Lower lobe of right lung (tissue), 2 donors: ENCODE measurements around the gene SETMAR. TPM values are rescaled to one million over a fixed set of nuclear protein-coding genes. Genes with fewer than 3 reads are reported as not detected.

Experiments
- ATAC-seq, 2 donors: fragments of 200-7000 bp; cut with Tn5 transposase; one replicate each; pipeline ENCODE4 v1.9.1; 2020 to 2022; ENCODE audit warnings: mild to moderate bottlenecking in 2 of 2, moderate library complexity in 2 of 2
- DNase-seq: peaks from one replicate; pipeline ENCODE4 v3.0.0-alpha.2; 2020
- H3K27ac ChIP-seq: fragments of 200-600 bp; one replicate; pipeline ENCODE4 v1.8.0; 2022
- H3K27me3 ChIP-seq: fragments of 200-600 bp; one replicate; pipeline ENCODE4 v1.8.0; 2022; ENCODE audit warnings: low read depth
- H3K36me3 ChIP-seq: fragments of 200-600 bp; one replicate; pipeline ENCODE4 v1.8.0; 2022; ENCODE audit warnings: mild to moderate bottlenecking
- H3K4me1 ChIP-seq: fragments of 200-600 bp; one replicate; pipeline ENCODE4 v1.8.0; 2022
- H3K4me3 ChIP-seq: fragments of 200-600 bp; one replicate; pipeline ENCODE4 v1.8.0; 2022; ENCODE audit warnings: mild to moderate bottlenecking
- H3K9me3 ChIP-seq: fragments of 200-600 bp; one replicate; pipeline ENCODE4 v1.8.0; 2022
- intact Hi-C: fragments of 100-400 bp; cut with DNase I; formaldehyde crosslinking; loops from one replicate; pipeline ENCODE4 v1.11.0; 2022
- total RNA-seq: library from RNA; stranded (reverse); fragmentation: NEBNext Ultra II Directional; extraction: Animal tissue kit (Norgen Biotek cat#: 25700); gene quantifications from one replicate; pipeline ENCODE4 v1.2.1, GENCODE V29; 2021
- TF ChIP-seq, protein P1 (sequence below): fragments of 200-600 bp; IDR thresholded peaks from one replicate; pipeline ENCODE4 v1.8.0; 2022; ENCODE audit warnings: antibody characterized with exemption, mild to moderate bottlenecking
- donor health status: DM: no; HTN: yes; CAD: no; lungs with severe emphysema.

The SETMAR gene
- total RNA-seq, 1 donor from 2014 or later, result 14.1 TPM

DNA sequence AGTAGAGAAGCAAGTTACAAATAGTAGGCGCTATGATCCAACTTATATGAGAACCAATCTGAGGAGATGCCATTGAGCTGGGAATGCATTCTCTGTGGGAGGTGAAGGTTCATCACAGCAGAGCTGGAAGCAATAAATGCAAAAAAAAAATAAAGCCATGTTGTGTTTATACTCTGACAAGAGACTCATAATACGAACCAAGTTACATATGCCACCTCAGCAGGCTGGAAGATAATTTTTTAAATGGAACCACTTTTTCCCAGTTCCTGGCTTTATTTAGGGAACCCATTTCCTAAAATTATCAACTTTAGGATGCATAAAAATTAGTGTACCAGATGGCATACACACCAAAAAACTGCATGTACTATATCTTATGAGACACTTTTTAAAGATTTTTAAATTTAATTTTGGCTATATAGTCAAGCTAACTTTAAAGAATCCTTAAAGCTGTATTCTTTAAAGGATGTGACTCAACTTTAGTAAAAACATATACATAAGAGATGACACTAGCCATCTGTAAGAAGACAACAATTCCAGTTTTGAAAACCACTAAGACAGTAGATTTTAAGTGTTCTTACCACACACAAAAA is 23.6 kb upstream of the SETMAR start:
- Histone ChIP-seq H3K9me3 (no peaks in the 10 kb centered on the region), H3K4me3 (no peak overlapping the region), H3K27ac (no peak overlapping the region), H3K4me1 (no peaks in the 10 kb centered on the region), H3K36me3 (no peaks in the 10 kb centered on the region), H3K27me3 (no peaks in the 10 kb centered on the region)
- ATAC-seq (no peak), DNase-seq (no peak)
- intact Hi-C loops, result loop anchor here (10.0 kb wide), 1 partner anchor 1075 kb away; no protein-coding TSS in a partner anchor
- TF ChIP-seq, protein P1, sequence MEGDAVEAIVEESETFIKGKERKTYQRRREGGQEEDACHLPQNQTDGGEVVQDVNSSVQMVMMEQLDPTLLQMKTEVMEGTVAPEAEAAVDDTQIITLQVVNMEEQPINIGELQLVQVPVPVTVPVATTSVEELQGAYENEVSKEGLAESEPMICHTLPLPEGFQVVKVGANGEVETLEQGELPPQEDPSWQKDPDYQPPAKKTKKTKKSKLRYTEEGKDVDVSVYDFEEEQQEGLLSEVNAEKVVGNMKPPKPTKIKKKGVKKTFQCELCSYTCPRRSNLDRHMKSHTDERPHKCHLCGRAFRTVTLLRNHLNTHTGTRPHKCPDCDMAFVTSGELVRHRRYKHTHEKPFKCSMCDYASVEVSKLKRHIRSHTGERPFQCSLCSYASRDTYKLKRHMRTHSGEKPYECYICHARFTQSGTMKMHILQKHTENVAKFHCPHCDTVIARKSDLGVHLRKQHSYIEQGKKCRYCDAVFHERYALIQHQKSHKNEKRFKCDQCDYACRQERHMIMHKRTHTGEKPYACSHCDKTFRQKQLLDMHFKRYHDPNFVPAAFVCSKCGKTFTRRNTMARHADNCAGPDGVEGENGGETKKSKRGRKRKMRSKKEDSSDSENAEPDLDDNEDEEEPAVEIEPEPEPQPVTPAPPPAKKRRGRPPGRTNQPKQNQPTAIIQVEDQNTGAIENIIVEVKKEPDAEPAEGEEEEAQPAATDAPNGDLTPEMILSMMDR, result no peak

DNA sequence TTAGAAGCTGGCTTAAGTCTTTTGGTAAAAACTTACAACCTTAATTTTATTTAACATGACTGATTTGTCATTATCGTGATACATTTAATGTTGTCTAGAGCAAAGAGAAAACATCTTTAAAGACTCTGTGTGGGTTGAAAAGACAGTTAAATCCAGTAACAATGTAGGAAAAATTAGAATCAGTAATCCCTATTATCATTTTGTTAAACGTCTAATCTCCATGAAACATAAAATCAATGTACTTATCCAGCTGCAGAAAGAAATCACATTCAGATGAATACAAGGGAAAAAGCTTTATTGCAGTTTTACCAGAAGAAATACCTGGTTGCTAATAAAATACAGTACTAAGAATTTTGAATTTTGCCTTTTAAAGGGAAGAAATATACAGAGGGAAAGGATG is 21.2 kb upstream of the SETMAR start:
- TF ChIP-seq, protein P1, result no peak
- Histone ChIP-seq H3K27ac (no peak overlapping the region), H3K36me3 (no peaks in the 10 kb centered on the region), H3K9me3 (no peaks in the 10 kb centered on the region), H3K4me1 (no peaks in the 10 kb centered on the region), H3K27me3 (no peaks in the 10 kb centered on the region), H3K4me3 (no peak overlapping the region)
- DNase-seq (no peak), ATAC-seq (no peak)
- intact Hi-C loops, result no loop called here

DNA sequence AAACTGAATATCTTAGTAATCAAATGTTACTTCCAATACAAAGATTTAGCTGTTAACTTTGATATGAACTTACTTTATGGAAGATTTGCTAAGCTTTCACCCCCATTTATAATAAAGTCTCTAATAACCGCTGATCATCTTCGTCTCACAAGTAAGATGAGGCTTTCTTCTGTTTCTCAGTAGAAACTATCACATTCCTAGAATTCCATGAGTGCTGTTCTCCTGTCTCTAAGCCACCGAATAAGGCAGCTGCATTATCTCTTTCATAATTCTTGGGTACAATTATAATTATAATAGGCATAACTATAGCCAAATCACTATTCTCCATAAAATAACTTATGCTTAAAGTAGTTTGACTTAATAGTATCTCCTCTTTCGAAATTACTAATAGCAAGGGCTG is 18.3 kb upstream of the SETMAR start:
- Histone ChIP-seq H3K27ac (no peak overlapping the region), H3K4me3 (no peak overlapping the region), H3K36me3 (no peaks in the 10 kb centered on the region), H3K4me1 (no peaks in the 10 kb centered on the region), H3K27me3 (no peaks in the 10 kb centered on the region), H3K9me3 (no peaks in the 10 kb centered on the region)
- DNase-seq (no peak), ATAC-seq (no peak)
- intact Hi-C loops, result no loop called here
- TF ChIP-seq, protein P1, result no peak

DNA sequence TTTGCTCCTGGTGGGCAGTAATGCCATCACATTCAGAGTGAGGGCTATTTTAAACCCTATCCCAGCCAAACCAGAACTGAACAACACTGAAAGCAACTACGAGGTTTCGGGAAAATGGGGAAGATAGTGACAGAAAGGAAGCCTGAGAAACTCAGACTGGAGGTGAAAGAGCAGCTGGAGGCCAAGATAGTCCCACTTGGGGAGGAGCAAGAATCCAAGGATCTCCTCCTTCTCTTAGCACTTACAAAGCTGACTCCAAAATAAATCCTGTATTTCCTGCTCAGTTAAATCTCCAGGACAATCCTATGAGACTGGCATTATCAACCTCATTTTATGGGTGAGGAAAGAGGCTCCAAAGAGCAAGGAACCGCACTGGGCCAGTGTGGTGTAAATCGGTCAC is 14.1 kb upstream of the SETMAR start:
- no peak for ATAC-seq
- Histone ChIP-seq H3K4me1 (no peaks in the 10 kb centered on the region), H3K9me3 (no peaks in the 10 kb centered on the region), H3K4me3 (no peak overlapping the region), H3K27me3 (no peaks in the 10 kb centered on the region), H3K27ac (no peak overlapping the region), H3K36me3 (no peaks in the 10 kb centered on the region)
- intact Hi-C loops, result no loop called here
- TF ChIP-seq, protein P1, result no peak
- no peak for DNase-seq

DNA sequence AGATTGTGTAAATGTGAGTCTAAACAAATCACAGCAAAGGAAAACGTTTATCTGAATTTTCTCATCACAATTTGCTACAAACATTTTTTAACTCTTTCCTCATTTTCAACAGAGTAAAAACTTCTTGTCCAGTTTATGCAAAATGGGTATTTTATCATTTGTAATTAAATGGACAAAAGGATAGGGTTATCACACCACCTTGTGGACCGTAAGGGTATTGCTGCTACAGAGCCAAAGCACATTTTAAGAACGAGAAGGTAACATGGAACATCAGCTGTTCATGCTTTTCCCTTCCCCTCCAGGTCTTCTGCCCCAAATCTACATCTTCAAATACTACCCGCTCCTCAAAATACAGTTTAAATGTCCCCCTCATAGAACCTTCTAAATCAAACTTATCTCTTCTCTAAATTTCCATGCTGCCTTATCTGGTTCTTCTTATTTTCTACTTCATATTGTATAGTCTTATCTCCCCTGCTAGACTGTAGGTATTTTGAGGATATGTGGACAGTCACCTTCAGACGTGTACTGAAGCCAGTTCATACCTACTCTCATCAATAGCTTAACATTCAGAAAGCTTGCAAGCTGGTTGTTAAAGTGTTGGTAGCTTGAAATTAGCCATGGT is 12.8 kb upstream of the SETMAR start:
- H3K4me1 ChIP-seq, result no peaks in the 10 kb centered on the region
- no peaks in the 10 kb centered on the region for H3K9me3 ChIP-seq
- intact Hi-C loops, result no loop called here
- peak; percentile 71 to 74 for ATAC-seq
- H3K36me3 ChIP-seq, result no peaks in the 10 kb centered on the region
- H3K27ac ChIP-seq, result no peak overlapping the region
- no peak overlapping the region for H3K4me3 ChIP-seq
- no peak for DNase-seq
- H3K27me3 ChIP-seq, result no peaks in the 10 kb centered on the region
- TF ChIP-seq, protein P1, result peak; percentile 93
